NCI-H226 (cell line): ENCODE measurements around the gene MED9.

Source experiments
- DNase-seq: peaks from one replicate; pipeline ENCODE4 v3.0.0-alpha.2; 2015

MED9 gene

DNA sequence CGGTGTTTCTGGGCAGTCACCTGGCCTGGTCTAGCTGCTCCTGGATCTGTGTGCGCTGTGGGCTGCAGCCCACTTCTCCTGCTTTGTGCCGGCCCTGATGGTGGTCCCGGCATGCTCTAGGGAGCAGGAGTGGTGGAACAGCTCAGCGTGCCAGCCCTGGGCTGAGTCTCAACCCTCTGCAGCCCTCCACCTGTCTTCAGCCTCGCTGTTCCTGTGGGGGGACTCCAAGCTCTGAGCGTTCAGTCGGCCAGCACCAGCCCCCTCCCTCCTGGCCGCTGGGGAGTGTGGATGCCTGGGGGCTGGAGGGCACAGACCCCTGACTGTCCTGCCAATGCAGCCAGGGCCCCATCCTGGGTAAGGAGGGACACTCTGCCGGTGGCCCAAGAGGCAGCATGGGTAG lies 43.1 kb downstream of the MED9 start:
- DNase-seq: no peak

GRCh38 chr17:17520599-17521232 lies 43.9 kb downstream of the MED9 start:
- no peak for DNase-seq

DNA sequence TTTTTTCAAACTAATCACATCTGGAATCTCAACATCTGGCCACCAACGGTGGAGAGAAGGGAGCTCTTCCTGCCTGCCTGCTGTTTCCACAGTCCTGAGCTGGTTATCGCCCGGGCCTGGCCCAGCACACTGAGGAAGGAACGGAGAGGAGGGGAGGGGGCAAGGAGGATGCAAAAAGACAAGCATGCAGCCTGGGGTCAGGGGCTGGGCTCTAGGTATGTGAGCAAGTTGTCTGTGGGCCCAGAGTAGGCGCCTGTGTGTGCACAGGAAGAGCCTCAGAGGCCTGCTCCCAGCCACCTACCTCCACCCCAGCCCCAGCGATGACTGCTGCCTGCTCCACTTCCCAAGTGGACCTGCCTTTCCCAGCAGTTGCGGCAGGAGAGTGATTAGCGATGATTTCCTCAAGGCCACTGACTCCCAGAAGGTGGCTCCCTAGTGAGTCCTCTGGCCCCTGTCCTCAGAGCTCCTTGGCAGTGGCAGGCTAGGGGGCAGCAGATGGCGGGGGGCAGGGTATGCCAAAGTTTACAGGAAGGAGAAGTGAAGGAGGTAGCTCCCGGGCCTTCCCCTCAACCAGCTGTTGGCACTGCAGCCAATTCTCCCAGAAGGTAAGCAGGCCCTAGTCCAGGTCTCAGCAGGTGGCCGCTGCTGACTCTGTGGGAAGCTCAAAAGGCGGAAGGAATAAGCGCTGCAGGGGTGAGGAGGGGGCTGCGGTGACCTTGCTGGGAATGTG lies 46.4 kb downstream of the MED9 start:
- DNase-seq: no peak

- no peak for DNase-seq
These were observed 47.1 kb downstream of the MED9 start for GRCh38 chr17:17523731-17524490.

DNA sequence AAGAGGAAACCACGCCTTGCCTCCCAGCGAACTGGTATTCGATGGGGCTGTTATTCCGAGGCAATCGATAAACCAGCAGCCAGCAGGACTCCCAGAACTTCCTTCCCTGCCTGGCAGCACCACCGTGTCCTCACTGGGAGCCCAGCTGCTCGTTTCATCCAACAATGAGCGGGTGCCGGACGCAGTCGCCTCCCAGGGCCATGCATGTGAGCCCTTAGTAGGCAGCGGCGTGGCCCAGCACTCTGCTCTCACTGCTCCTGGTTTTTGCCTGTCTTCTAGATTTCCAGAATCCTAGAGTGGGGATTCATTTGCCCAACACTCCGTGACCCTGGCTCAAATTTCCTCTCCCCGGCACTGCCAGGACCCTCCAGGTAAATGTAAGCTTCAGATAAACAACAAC lies 48.5 kb downstream of the MED9 start:
- DNase-seq: no peak

GRCh38 chr17:17525956-17526355 lies 49.2 kb downstream of the MED9 start:
- no peak for DNase-seq

DNA sequence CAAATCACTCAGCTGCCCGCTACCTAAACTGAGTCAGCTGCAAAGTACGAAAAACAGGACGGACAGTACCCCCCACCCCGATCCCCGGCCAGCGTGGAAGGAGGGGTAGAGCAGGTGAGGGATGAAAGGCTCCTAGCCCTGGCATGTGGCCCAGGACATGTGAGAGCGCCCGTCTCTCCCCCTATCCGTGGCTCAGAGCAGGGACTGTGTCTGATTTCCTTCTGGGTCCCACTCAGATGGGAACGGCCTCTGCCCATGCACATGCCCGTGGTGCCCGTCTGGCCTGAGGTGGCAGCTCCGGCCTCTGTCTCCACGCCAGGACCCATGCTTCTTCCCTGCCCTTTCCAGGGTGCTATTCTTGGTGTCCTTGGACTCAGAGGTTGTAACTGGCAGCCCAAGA lies 49.6 kb downstream of the MED9 start:
- DNase-seq: no peak

- DNase-seq: no peak
These were observed 50.7 kb downstream of the MED9 start for GRCh38 chr17:17527534-17527933.

DNA sequence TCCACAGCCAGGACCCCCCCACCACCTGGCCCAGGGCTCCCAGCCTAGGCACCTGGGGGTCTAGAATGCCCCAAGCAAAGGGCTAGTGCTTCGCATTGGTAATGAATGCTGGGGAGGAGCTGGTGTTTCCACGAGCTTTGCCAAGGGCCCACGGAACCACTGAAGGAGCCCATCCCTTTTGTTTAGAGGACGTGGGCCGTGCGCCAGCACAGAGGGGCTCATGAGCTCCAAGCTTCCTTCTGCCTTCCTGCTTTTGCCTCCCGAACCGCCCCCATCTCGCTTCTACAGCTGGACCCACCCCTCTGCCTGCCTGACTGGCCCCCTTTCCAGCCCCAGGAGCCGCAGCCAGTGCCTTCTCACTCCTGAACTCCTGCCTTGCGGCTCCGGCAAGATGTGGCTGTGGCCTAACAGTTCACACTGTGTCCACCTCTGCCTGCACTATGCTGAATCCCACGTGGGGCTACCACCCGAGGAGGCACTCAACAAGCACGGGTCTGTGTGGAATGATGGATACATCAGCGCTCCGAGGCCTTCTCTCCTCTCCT lies 51.2 kb downstream of the MED9 start:
- DNase-seq: no peak

DNA sequence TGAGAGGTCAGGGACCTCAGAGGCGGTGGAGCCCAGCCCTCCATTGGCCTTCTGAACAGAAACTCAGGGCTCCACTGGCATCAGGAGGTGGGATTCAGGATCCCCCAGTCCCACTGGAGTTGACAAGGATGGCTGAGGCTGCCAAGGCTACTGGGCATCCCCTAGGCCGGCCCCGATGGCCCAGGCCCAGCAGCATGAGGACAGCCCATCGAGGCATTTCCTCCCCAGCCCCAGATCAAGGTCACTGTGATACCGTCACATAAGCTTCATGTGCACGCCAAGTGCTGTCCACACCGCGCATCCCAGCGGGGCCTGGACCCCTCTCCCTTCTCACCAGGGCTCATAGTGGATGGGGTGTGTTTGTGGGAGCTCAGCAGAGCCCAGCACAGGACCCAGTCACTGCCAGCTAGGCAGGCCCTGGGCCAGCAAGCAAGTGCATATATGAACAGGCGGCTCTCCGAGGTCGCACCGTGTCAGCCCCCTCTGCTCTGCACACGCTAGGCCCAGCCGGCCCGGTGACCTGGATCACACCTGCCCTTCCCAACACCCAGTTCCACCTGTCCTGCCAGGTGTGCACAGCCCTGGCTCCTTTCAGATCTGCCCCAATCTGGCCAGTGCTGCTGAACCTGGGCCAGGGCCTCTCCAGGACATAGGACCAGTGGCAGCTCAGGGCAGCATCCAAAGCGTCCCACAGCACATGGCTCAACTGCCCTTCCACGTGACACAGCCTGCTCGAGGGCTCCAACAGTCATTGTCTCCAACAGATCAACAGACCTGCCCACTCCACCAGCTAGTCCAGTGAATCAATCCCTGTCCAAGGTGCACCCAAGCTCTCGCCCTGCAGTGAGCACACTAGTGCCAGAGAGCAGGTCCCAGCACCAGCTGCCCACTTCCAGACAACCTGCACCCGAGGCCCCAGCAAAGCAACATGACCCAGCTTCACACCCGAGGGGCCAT lies 52.2 kb downstream of the MED9 start:
- no peak for DNase-seq

- DNase-seq: no peak
These were observed 54.4 kb downstream of the MED9 start for GRCh38 chr17:17531156-17531555.

DNA sequence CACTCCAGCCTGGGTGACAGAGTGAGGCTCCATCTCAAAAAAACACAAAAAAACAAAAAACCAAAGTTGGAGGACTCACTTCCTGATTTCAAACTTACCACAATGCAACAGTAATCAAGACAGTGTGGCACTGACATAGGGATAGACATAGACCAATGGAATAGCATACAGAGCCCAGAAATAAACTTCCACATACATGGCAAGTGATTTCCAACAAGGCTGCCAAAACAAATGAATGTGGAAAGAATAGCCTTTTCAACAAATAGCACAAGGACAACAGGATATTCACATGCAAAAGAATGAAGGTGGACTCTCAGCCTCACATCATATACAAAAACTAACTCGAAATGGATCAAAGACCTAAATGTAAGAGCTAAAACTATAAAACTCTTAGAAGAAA lies 56.2 kb downstream of the MED9 start:
- DNase-seq: no peak

GRCh38 chr17:17533901-17534441 lies 57.2 kb downstream of the MED9 start:
- DNase-seq: no peak

GRCh38 chr17:17535957-17536356 lies 59.2 kb downstream of the MED9 start:
- no peak for DNase-seq

DNA sequence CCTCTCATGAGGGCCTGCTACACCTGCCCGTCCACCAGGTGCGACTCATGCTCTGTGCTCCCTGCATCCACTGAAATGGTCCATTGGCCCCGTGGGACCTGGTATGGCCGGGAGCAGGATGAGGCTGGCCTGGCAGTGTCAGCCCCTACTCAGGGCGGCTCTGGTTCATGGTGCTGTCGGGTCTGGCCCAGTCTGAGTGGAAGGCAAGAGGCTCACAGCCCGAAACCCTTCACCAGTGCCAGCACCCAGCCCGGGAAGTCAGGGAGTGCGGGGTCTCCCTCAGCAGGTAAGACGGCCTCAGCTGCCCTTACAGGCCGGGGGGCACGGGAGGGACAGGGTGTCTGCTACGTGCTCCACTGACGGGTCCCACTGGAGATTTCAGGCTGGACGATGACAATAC lies 59.9 kb downstream of the MED9 start:
- DNase-seq: no peak

GRCh38 chr17:17537311-17538099 lies 60.7 kb downstream of the MED9 start:
- no peak for DNase-seq

DNA sequence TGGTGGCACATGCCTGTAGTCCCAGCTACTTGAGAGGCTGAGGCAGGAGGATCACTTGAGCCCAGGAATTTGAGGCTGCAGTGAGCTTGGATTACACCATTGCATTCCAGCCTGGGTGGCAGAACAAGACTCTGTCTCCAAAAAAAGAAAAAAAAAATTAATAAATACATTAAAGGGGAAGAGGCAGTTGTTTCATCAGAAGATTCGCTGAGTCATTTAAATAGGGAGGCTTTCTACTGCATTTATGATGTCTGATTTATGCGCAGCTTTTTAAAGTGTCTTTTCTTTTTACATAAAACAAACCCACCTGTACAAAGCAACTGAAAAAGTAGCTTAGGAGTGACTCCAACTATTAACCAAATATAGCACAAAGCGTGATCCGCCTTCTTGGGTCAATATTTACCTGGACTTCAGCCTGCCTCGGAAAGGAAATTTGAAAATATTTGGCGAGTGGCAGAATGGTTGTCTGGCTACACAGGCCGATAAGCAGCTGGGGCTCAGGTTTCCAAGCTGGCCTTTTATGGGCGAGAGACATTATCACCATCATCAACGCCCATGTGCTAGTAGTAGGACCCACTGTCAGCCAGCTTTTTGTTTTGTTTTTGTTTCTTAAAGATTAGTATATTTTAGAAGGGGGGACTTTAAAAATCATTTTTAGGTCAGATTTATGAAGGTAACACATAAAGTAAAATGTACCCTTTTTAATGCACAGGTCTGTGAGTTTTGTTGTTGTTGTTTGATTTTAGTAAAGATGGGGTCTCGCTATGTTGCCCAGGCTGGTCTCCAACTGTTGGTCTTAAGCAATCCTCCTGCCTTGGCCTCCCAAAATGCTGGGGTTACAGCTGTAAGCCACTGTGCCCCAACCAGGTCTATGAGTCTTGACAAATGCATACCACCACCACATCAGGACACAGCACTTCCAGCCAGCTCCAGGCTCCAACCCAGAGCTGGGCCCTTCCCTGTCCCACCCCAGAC lies 61.9 kb downstream of the MED9 start:
- DNase-seq: no peak

- DNase-seq: no peak
These were observed 62.8 kb downstream of the MED9 start for GRCh38 chr17:17539591-17539990.

GRCh38 chr17:17540278-17540906 lies 63.6 kb downstream of the MED9 start:
- DNase-seq: no peak
